HepG2 (cell line): ENCODE data around the gene STUB1. TPM values are rescaled to one million over a fixed set of nuclear protein-coding genes. Genes with fewer than 3 reads are reported as not detected.

Experiments used
- HMGA1 ChIP-seq: sonication (generic); formaldehyde crosslinking; conservative IDR thresholded peaks from 2 replicates; pipeline ENCODE4 v1.4.0; 2020; ENCODE audit warnings: missing genetic modification reagents
- MEF2D ChIP-seq: sonication (generic); formaldehyde crosslinking; IDR thresholded peaks from 2 replicates; pipeline ENCODE4 v1.5.1; 2020; ENCODE audit warnings: mild to moderate bottlenecking, missing genetic modification reagents
- NRL ChIP-seq: sonication (generic); formaldehyde crosslinking; IDR thresholded peaks from 2 replicates; pipeline ENCODE4 v1.5.0; 2020; ENCODE audit warnings: missing genetic modification reagents, mild to moderate bottlenecking, moderate library complexity, borderline replicate concordance
- REPIN1 ChIP-seq: sonication (generic); formaldehyde crosslinking; IDR thresholded peaks from 2 replicates; pipeline ENCODE4 v1.8.0; 2022; ENCODE audit warnings: missing genetic modification reagents, low read depth, mild to moderate bottlenecking, borderline replicate concordance
- RFXAP ChIP-seq: sonication (generic); formaldehyde crosslinking; IDR thresholded peaks from 2 replicates; pipeline ENCODE4 v1.4.0; 2020; ENCODE audit warnings: missing genetic modification reagents, borderline replicate concordance
- SAFB2 ChIP-seq: sonication (generic); formaldehyde crosslinking; IDR thresholded peaks from 2 replicates; pipeline ENCODE4 v1.5.1; 2020; ENCODE audit warnings: missing genetic modification reagents, low read depth, mild to moderate bottlenecking, borderline replicate concordance
- SMARCE1 ChIP-seq: fragments of 450-650 bp; IDR thresholded peaks from 2 replicates; pipeline ENCODE4 v1.6.1; 2017; ENCODE audit warnings: borderline replicate concordance
- SOX6 ChIP-seq, 2 experiments: fragments of 450-650 bp in 1 of 2; sonication (generic) in 1 of 2; formaldehyde crosslinking in 1 of 2; IDR thresholded peaks; 2 replicates each; pipeline versions ENCODE4 v1.4.0 to v1.6.1; 2017 to 2020; ENCODE audit warnings: antibody characterized with exemption in 1 of 2, mild to moderate bottlenecking in 1 of 2, missing genetic modification reagents in 1 of 2
- SP1 ChIP-seq, 2 experiments: fragments of 450-650 bp in 1 of 2; sonication (generic) in 1 of 2; formaldehyde crosslinking in 1 of 2; IDR thresholded peaks; 2 replicates each; pipeline versions ENCODE4 v1.4.0 to v1.6.1; 2016 to 2020; ENCODE audit warnings: missing genetic modification reagents in 1 of 2
- ZBTB20 ChIP-seq: sonication (generic); formaldehyde crosslinking; IDR thresholded peaks from 2 replicates; pipeline ENCODE4 v1.8.1; 2023; ENCODE audit warnings: missing genetic modification reagents, low read depth, mild to moderate bottlenecking, borderline replicate concordance
- ZMYM2 ChIP-seq: sonication (generic); formaldehyde crosslinking; IDR thresholded peaks from 2 replicates; pipeline ENCODE4 v1.8.0; 2022; ENCODE audit warnings: mild to moderate bottlenecking, missing genetic modification reagents
- ZNF235 ChIP-seq: sonication (generic); formaldehyde crosslinking; IDR thresholded peaks from 2 replicates; pipeline ENCODE4 v1.8.1; 2023; ENCODE audit warnings: mild to moderate bottlenecking, missing genetic modification reagents, borderline replicate concordance
- polyA plus RNA-seq, 8 experiments: library from polyadenylated mRNA; depleted of rRNA in 3 of 8; stranded (reverse) in 7 of 8; unstranded in 1 of 8; fragments of >200 nt; fragmentation: Illumina TruSeq in 4 of 8; extraction: Trizol in 4 of 8; gene quantifications; 2 replicates each; pipeline versions ENCODE4 v1.2.1 to v1.2.3, GENCODE V29; 2011 to 2016; ENCODE audit warnings: low read depth in 4 of 8, missing spikeins in 1 of 8, mixed read lengths in 1 of 8; ENCODE audit not compliant: insufficient read depth in 1 of 8
- total RNA-seq, 5 experiments: library from RNA; depleted of rRNA; stranded (reverse); fragments of >200 nt; fragmentation: Illumina TruSeq; extraction: Trizol; gene quantifications; 2 replicates each; pipeline ENCODE4 v1.2.3, GENCODE V29; 2016; ENCODE audit warnings: low read depth in 1 of 5
- TF ChIP-seq, protein P1 (sequence below): sonication (generic); formaldehyde crosslinking; IDR thresholded peaks from 2 replicates; pipeline ENCODE4 v1.8.1; 2023; ENCODE audit warnings: mild to moderate bottlenecking, moderate library complexity, missing genetic modification reagents
- TF ChIP-seq, protein P2 (sequence below): sonication (generic); formaldehyde crosslinking; IDR thresholded peaks from 2 replicates; pipeline ENCODE4 v1.4.0; 2020; ENCODE audit warnings: mild to moderate bottlenecking, low read depth, missing genetic modification reagents
- TF ChIP-seq, protein P3 (sequence below): sonication (generic); formaldehyde crosslinking; IDR thresholded peaks from 2 replicates; pipeline ENCODE4 v1.4.0; 2020; ENCODE audit warnings: missing genetic modification reagents, mild to moderate bottlenecking, borderline replicate concordance
- TF ChIP-seq, protein P4 (sequence below): sonication (generic); formaldehyde crosslinking; IDR thresholded peaks from 2 replicates; pipeline ENCODE4 v1.5.1; 2020; ENCODE audit warnings: missing genetic modification reagents, mild to moderate bottlenecking, borderline replicate concordance
- TF ChIP-seq, protein P5 (sequence below), 2 experiments: fragments of 450-650 bp in 1 of 2; sonication (generic) in 1 of 2; formaldehyde crosslinking; IDR thresholded peaks; 2 replicates each; pipeline versions ENCODE4 v1.5.0 to v1.8.0; 2020 to 2022; ENCODE audit warnings: mild to moderate bottlenecking in 1 of 2, missing genetic modification reagents in 1 of 2

STUB1 gene
- total and polyA plus RNA-seq, 2 of the 13 experiments (the other 11 are each of a cell fraction or from before 2014, with no cell fraction given) = 52.9 to 78.2 TPM

DNA sequence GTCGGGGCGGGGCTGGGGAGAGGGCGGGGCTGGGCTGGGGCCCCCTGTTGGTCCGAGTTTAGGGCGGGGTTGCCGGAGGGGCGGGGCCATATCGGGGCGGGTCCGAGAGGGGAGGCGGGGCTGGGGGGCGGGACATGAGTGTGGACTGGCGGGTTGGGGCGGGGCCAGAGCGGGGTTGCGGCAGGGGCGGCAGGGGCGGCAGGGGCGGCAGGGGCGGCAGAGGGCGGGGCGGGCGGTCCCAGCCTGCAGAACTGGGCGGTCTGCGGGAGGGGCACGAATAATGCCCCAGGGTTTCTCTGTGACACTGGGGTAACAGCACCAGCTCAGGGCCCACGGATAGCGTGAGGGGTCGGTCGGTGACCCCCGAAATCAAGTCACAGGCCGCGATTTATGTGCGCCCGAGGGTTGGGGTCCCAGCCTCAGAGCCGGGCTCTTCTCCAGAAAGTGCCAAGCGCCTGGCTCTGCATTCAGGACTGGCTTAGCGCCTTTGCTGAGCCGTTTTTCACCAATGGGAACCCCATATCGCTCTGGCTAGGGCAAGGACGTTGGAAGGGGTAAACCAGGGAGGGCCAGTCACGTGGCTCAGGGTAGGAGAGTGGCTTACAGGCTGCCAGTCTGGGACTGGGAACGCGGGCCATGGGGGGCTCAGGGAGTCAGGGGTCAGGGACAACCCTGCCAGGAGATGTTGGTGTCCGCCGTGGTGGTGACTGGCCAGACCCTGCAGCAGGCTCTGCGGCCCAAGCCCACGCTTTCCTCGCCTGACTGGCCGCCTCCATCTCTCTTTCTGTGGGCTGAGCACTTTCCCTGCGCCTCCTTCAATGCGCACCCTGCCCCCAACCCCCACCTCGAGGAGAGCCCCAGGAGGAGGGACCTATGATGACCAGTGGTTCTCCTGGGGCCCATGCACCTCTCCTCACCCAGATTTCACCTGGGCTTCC lies 42.9 kb upstream of the STUB1 start (continued):
- TF ChIP-seq, protein P1, sequence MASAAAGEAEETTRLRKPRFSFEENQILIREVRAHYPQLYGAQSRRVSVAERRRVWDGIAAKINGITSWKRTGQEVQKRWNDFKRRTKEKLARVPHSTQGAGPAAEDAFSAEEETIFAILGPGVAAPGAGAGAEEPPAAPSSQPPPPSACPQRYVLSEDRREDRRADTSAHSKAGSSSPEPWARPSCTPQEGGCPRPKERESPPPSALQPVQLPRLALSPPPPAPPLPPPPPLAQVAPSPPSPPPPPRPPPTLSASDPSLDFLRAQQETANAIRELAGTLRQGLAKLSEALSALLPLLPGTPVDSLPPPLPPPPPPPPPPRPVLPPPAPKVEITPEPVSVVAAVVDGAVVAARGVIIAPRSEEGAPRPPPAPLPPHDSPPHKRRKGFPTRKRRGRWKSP (CRISPR knock-in tag) = no peak
- TF ChIP-seq ZNF235 (0 out of 2 replicates have a peak, but pooled peaks have one; percentile 36), SMARCE1 (no peak), SAFB2 (CRISPR knock-in tag) (0 out of 2 replicates have a peak, but pooled peaks have one; percentile 76), REPIN1 (CRISPR knock-in tag) (no peak), NRL (0 out of 2 replicates have a peak, but pooled peaks have one; percentile 42), RFXAP (CRISPR knock-in tag) (no peak), HMGA1 (CRISPR knock-in tag) (no peak), ZBTB20 (CRISPR knock-in tag) (0 out of 2 replicates have a peak, but pooled peaks have one; percentile 29), ZMYM2 (CRISPR knock-in tag) (no peak), MEF2D (peak; percentile 54; the same call in 1 of the 2 replicates), SOX6 (IDR thresholded peaks at IDR 0.05) (no peak), SOX6 (CRISPR knock-in tag; IDR thresholded peaks at IDR 0.05) (peak; percentile 24; the same call in 1 of the 2 replicates), SP1 (IDR thresholded peaks at IDR 0.05) (no peak), SP1 (CRISPR knock-in tag; IDR thresholded peaks at IDR 0.05) (peak; percentile 42; the same call in 1 of the 2 replicates)
- TF ChIP-seq, protein P2, sequence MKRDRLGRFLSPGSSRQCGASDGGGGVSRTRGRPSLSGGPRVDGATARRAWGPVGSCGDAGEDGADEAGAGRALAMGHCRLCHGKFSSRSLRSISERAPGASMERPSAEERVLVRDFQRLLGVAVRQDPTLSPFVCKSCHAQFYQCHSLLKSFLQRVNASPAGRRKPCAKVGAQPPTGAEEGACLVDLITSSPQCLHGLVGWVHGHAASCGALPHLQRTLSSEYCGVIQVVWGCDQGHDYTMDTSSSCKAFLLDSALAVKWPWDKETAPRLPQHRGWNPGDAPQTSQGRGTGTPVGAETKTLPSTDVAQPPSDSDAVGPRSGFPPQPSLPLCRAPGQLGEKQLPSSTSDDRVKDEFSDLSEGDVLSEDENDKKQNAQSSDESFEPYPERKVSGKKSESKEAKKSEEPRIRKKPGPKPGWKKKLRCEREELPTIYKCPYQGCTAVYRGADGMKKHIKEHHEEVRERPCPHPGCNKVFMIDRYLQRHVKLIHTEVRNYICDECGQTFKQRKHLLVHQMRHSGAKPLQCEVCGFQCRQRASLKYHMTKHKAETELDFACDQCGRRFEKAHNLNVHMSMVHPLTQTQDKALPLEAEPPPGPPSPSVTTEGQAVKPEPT (CRISPR knock-in tag) = no peak
- TF ChIP-seq, protein P3, sequence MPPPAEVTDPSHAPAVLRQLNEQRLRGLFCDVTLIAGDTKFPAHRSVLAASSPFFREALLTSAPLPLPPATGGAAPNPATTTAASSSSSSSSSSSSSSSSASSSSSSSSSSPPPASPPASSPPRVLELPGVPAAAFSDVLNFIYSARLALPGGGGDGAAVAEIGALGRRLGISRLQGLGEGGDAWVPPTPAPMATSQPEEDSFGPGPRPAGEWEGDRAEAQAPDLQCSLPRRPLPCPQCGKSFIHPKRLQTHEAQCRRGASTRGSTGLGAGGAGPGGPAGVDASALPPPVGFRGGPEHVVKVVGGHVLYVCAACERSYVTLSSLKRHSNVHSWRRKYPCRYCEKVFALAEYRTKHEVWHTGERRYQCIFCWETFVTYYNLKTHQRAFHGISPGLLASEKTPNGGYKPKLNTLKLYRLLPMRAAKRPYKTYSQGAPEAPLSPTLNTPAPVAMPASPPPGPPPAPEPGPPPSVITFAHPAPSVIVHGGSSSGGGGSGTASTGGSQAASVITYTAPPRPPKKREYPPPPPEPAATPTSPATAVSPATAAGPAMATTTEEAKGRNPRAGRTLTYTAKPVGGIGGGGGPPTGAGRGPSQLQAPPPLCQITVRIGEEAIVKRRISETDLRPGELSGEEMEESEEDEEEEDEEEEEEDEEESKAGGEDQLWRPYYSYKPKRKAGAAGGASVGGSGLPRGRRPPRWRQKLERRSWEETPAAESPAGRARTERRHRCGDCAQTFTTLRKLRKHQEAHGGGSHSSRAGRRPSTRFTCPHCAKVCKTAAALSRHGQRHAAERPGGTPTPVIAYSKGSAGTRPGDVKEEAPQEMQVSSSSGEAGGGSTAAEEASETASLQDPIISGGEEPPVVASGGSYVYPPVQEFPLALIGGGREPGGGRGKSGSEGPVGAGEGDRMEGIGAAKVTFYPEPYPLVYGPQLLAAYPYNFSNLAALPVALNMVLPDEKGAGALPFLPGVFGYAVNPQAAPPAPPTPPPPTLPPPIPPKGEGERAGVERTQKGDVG (CRISPR knock-in tag) = peak; percentile 51; the same call in 1 of the 2 replicates
- TF ChIP-seq, protein P4, sequence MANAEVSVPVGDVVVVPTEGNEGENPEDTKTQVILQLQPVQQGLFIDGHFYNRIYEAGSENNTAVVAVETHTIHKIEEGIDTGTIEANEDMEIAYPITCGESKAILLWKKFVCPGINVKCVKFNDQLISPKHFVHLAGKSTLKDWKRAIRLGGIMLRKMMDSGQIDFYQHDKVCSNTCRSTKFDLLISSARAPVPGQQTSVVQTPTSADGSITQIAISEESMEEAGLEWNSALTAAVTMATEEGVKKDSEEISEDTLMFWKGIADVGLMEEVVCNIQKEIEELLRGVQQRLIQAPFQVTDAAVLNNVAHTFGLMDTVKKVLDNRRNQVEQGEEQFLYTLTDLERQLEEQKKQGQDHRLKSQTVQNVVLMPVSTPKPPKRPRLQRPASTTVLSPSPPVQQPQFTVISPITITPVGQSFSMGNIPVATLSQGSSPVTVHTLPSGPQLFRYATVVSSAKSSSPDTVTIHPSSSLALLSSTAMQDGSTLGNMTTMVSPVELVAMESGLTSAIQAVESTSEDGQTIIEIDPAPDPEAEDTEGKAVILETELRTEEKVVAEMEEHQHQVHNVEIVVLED (CRISPR knock-in tag) = no peak
- TF ChIP-seq, protein P5, sequence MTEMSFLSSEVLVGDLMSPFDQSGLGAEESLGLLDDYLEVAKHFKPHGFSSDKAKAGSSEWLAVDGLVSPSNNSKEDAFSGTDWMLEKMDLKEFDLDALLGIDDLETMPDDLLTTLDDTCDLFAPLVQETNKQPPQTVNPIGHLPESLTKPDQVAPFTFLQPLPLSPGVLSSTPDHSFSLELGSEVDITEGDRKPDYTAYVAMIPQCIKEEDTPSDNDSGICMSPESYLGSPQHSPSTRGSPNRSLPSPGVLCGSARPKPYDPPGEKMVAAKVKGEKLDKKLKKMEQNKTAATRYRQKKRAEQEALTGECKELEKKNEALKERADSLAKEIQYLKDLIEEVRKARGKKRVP (CRISPR knock-in tag; IDR thresholded peaks at IDR 0.05) = no peak
